ENCODE data around the gene AJM1.

- TF ChIP-seq CTCF (conservative IDR thresholded peaks at IDR 0.05 in 1 of 2, IDR thresholded peaks at IDR 0.05 in 1 of 2; ENCODE audit: low read depth in 1 of 2, low read length in 2 of 2) (no peak), EZH2 (IDR thresholded peaks at IDR 0.05; ENCODE audit: low read length, missing control alignments) (no peak)
These were observed 6.1 kb upstream of the AJM1 start for GRCh38 chr9:136835932-136836904.
